ENCODE data around the gene FCER1A. TPM values are rescaled to one million over a fixed set of nuclear protein-coding genes. Genes with fewer than 3 reads are reported as not detected.

FCER1A gene
- total and polyA plus RNA-seq, 9 of the 15 experiments (the other 6 are each of a cell fraction or from before 2014, with no cell fraction given), result 0.04 TPM; not detected in 8

GRCh38 chr1:159282118-159282517 lies 20.0 kb upstream of the FCER1A start (continued):
- no peak for TF ChIP-seq TRIM25 (IDR thresholded peaks at IDR 0.05; ENCODE audit: borderline replicate concordance)
- TF ChIP-seq ZBTB1 (CRISPR knock-in tag; IDR thresholded peaks at IDR 0.05; ENCODE audit: borderline replicate concordance, low read depth), result no peak
- no peak for TF ChIP-seq FOXJ3 (CRISPR knock-in tag; IDR thresholded peaks at IDR 0.05)
- no peak for TF ChIP-seq ZMIZ1 (IDR thresholded peaks at IDR 0.05; ENCODE audit: low read depth in 2 of 2, low read length in 2 of 2)
- TF ChIP-seq EZH2 (IDR thresholded peaks at IDR 0.05; ENCODE audit: borderline replicate concordance, low read depth, low read length), result no peak
- peak; percentile 22; the same call in 1 of the 2 replicates for TF ChIP-seq NFE2 (IDR thresholded peaks at IDR 0.05; ENCODE audit: low read depth)
- TF ChIP-seq ZBED1 (IDR thresholded peaks at IDR 0.05), result no peak
- no peak for TF ChIP-seq ZNF512 (tag; IDR thresholded peaks at IDR 0.05)
- TF ChIP-seq SIRT6 (IDR thresholded peaks at IDR 0.05; ENCODE audit: low read depth, low read length), result no peak
- no peak for TF ChIP-seq XRCC3 (IDR thresholded peaks at IDR 0.05)
- no peak for TF ChIP-seq SREBF2 (CRISPR knock-in tag; IDR thresholded peaks at IDR 0.05)
- TF ChIP-seq CTBP1 (IDR thresholded peaks at IDR 0.05; ENCODE audit: borderline replicate concordance), result peak; percentile 33; the same call in 1 of the 2 replicates
- peak; percentile 55; the same call in 1 of the 2 replicates for TF ChIP-seq SOX6 (IDR thresholded peaks at IDR 0.05)
- TF ChIP-seq CBFA2T3 (IDR thresholded peaks at IDR 0.05), result 0 out of 2 replicates have a peak, but pooled peaks have one; percentile 11
- no peak for TF ChIP-seq ZZZ3 (IDR thresholded peaks at IDR 0.05)
- TF ChIP-seq MCM7 (IDR thresholded peaks at IDR 0.05), result no peak
- no peak for TF ChIP-seq CSDE1 (IDR thresholded peaks at IDR 0.05)
- peak; percentile 69 for TF ChIP-seq ATF3 (IDR thresholded peaks at IDR 0.05)
- no peak for TF ChIP-seq ATF3 (CRISPR knock-in tag; conservative IDR thresholded peaks at IDR 0.05)
- no peak for TF ChIP-seq NCOA1 (IDR thresholded peaks at IDR 0.05; ENCODE audit: low read depth)
